HepG2 (cell line): ENCODE data around the gene TOP1. TPM values are rescaled to one million over a fixed set of nuclear protein-coding genes. Genes with fewer than 3 reads are reported as not detected.

ENCODE experiments used
- ATAC-seq: fragments of 200-7000 bp; cut with Tn5 transposase; 3 replicates; pipeline ENCODE4 v1.9.1; 2020; ENCODE audit warnings: mild to moderate bottlenecking, moderate library complexity
- BruUV-seq: library from RNA; stranded (reverse); fragments of 400-500 nt; replicated peaks from 2 replicates; lab custom pipeline; 2021; lab: Mats Ljungman, UMichigan
- CTCF ChIA-PET: fragments of 300-600 bp; formaldehyde crosslinking; extraction: SDS; loops from one replicate; lab custom pipeline; 2021; ENCODE audit warnings: low total read pairs, inconsistent platforms, low intra/inter-chr PET ratio; lab: Yijun Ruan, JAX
- POLR2A ChIA-PET: fragments of 350-600 bp; sonication (Branson Sonifier 250); formaldehyde crosslinking; loops from one replicate; lab custom pipeline; 2020; ENCODE audit warnings: antibody characterized with exemption, inconsistent platforms; lab: Yijun Ruan, JAX
- DNase-seq: peaks from one replicate; pipeline ENCODE4 v3.0.0-alpha.2; 2015; ENCODE audit warnings: low spot score
- FAIRE-seq: peaks from 3 replicates; lab custom pipeline; 2011; peaks lifted over from hg19 to GRCh38; lab: Jason Lieb, UNC
- H2AFZ ChIP-seq: one replicate; pipeline ENCODE4 v1.6.1; 2011; ENCODE audit warnings: low read length, inconsistent platforms
- H3K27ac ChIP-seq: fragments of 300-600 bp; 3 replicates; pipeline ENCODE4 v1.8.0; 2011; ENCODE audit warnings: mixed run types, mild to moderate bottlenecking, mixed read lengths, low read length, inconsistent platforms; ENCODE audit not compliant: insufficient read depth; ENCODE audit errors: extremely low read length
- H3K27me3 ChIP-seq, 2 experiments: fragments of 200-600 bp in 1 of 2; 2 replicates in 1 of 2; 3 replicates in 1 of 2; pipeline versions ENCODE4 v1.6.0 to v1.8.0; 2011; ENCODE audit warnings: low read length in 2 of 2, mild to moderate bottlenecking in 2 of 2, moderate library complexity in 2 of 2, inconsistent platforms in 1 of 2; ENCODE audit not compliant: insufficient read depth in 2 of 2, control insufficient read depth in 1 of 2
- H3K36me3 ChIP-seq, 2 experiments: fragments of 200-600 bp in 1 of 2; replicated peaks in 1 of 2; 2 replicates in 1 of 2; 3 replicates in 1 of 2; pipeline versions ENCODE4 v1.5.1 to v1.8.0; 2011; ENCODE audit warnings: low read length in 2 of 2, inconsistent platforms in 1 of 2; ENCODE audit not compliant: insufficient read depth in 2 of 2, control insufficient read depth in 1 of 2
- H3K4me1 ChIP-seq: 2 replicates; pipeline ENCODE4 v1.5.1; 2012; ENCODE audit warnings: low read length, inconsistent platforms; ENCODE audit not compliant: insufficient read depth
- H3K4me2 ChIP-seq: 2 replicates; pipeline ENCODE4 v1.6.0; 2011; ENCODE audit warnings: low read depth, low read length, inconsistent platforms
- H3K4me3 ChIP-seq, 3 experiments: fragments of 200-600 bp in 1 of 3; sonication (generic), shearing (Covaris generic) in 1 of 3; replicated peaks in 1 of 3; 2 replicates each; pipeline ENCODE4 v1.5.1; 2011 to 2016; ENCODE audit warnings: low read length in 3 of 3, inconsistent platforms in 2 of 3, low read depth in 2 of 3, mild to moderate bottlenecking in 2 of 3, control low read depth in 1 of 3, mixed read lengths in 1 of 3; ENCODE audit not compliant: insufficient read depth in 1 of 3
- H3K79me2 ChIP-seq: one replicate; pipeline ENCODE4 v1.6.1; 2011; ENCODE audit warnings: low read length, inconsistent platforms; ENCODE audit not compliant: insufficient read depth
- H3K9ac ChIP-seq: 2 replicates; pipeline ENCODE4 v1.6.0; 2011; ENCODE audit warnings: mild to moderate bottlenecking, low read depth, low read length, inconsistent platforms; ENCODE audit not compliant: insufficient read depth
- H3K9me3 ChIP-seq: 2 replicates; pipeline ENCODE4 v1.5.1; 2012; ENCODE audit warnings: mild to moderate bottlenecking, low read length
- H4K20me1 ChIP-seq: 2 replicates; pipeline ENCODE4 v1.6.0; 2011; ENCODE audit warnings: inconsistent platforms, mild to moderate bottlenecking, low read length, moderate library complexity; ENCODE audit not compliant: insufficient read depth
- RORA ChIP-seq: sonication (generic); formaldehyde crosslinking; IDR thresholded peaks from 2 replicates; pipeline ENCODE4 v1.5.0; 2020; ENCODE audit warnings: mild to moderate bottlenecking, missing genetic modification reagents, moderate library complexity
- SALL2 ChIP-seq: sonication (generic); formaldehyde crosslinking; IDR thresholded peaks from 2 replicates; pipeline ENCODE4 v1.8.1; 2023; ENCODE audit warnings: mild to moderate bottlenecking, missing genetic modification reagents, inconsistent platforms
- TAF1 ChIP-seq: sonication (generic); formaldehyde crosslinking; IDR thresholded peaks from 2 replicates; pipeline ENCODE4 v1.4.0; 2020; ENCODE audit warnings: missing genetic modification reagents
- ZFYVE20 ChIP-seq: sonication (generic); formaldehyde crosslinking; IDR thresholded peaks from 2 replicates; pipeline ENCODE4 v1.8.0; 2023; ENCODE audit warnings: low read depth, mild to moderate bottlenecking, moderate library complexity, missing genetic modification reagents, borderline replicate concordance
- ZNF318 ChIP-seq: sonication (generic); formaldehyde crosslinking; IDR thresholded peaks from 2 replicates; pipeline ENCODE4 v1.4.0; 2020; ENCODE audit warnings: mild to moderate bottlenecking, missing genetic modification reagents
- WGBS: methylation state at CpG from one replicate; pipeline ENCODE4 v1.1.6; 2017; ENCODE audit warnings: low lambda C conversion rate; 5-methylcytosine and 5-hydroxymethylcytosine counted together
- in situ Hi-C: cut with HindIII; loops from 2 replicates; pipeline ENCODE4 v1.10.0; 2017; ENCODE audit warnings: low pct_unique_long_range_greater_than_20kb; ENCODE audit not compliant: extremely low pct_ligation_motif_present
- intact Hi-C: fragments of 100-400 bp; cut with micrococcal nuclease; formaldehyde crosslinking; loops from one replicate; pipeline ENCODE4 v1.10.0; 2022; ENCODE audit not compliant: unreplicated experiment
- polyA plus RNA-seq, 8 experiments: library from polyadenylated mRNA; depleted of rRNA in 3 of 8; stranded (reverse) in 7 of 8; unstranded in 1 of 8; fragments of >200 nt; fragmentation: Illumina TruSeq in 4 of 8; extraction: Trizol in 4 of 8; gene quantifications; 2 replicates each; pipeline versions ENCODE4 v1.2.1 to v1.2.3, GENCODE V29; 2011 to 2016; ENCODE audit warnings: low read depth in 4 of 8, missing spikeins in 1 of 8, mixed read lengths in 1 of 8; ENCODE audit not compliant: insufficient read depth in 1 of 8
- total RNA-seq, 5 experiments: library from RNA; depleted of rRNA; stranded (reverse); fragments of >200 nt; fragmentation: Illumina TruSeq; extraction: Trizol; gene quantifications; 2 replicates each; pipeline ENCODE4 v1.2.3, GENCODE V29; 2016; ENCODE audit warnings: low read depth in 1 of 5
- TF ChIP-seq, protein P1 (sequence below): sonication (generic); formaldehyde crosslinking; IDR thresholded peaks from 2 replicates; pipeline ENCODE4 v1.4.0; 2020; ENCODE audit warnings: missing genetic modification reagents
- TF ChIP-seq, protein P2 (sequence below): sonication (generic); formaldehyde crosslinking; IDR thresholded peaks from 2 replicates; pipeline ENCODE4 v1.9.0; 2021; ENCODE audit warnings: missing genetic modification reagents, borderline replicate concordance

The TOP1 gene
- total and polyA plus RNA-seq, 2 of the 13 experiments (the other 11 are each of a cell fraction or from before 2014, with no cell fraction given): 10.2 to 19.4 TPM

- ChIA-PET POLR2A (interaction anchor here (0.7 kb wide), 1 partner anchor 103 kb away, joined by 3 read pairs; the partner anchor contains the start of gene TOP1), CTCF (interaction anchor here (0.6 kb wide), 1 partner anchor 458 kb away, joined by 3 read pairs; no protein-coding TSS in a partner anchor)
- Histone ChIP-seq H4K20me1 (no peaks in the 10 kb centered on the region), H2AFZ (no peak overlapping the region), H3K9ac (no peak overlapping the region), H3K9me3 (no peaks in the 10 kb centered on the region), H3K27ac (no peak overlapping the region), H3K4me3 (no peak overlapping the region), H3K4me1 (peaks cover 57% of the 10 kb centered on the region), H3K27me3 (no peaks in the 10 kb centered on the region), H3K79me2 (no peaks in the 10 kb centered on the region), H3K36me3 (no peaks in the 10 kb centered on the region), H3K4me2 (no peak overlapping the region)
- ATAC-seq: no peak
- no peak for DNase-seq
- 53% methylated on average over 5 of the region's 5 CpGs for WGBS
- FAIRE-seq: no peak
- intact Hi-C loops: no loop called here
- in situ Hi-C loops: loop anchor here (10.0 kb wide), 1 partner anchor 203 kb away; no protein-coding TSS in a partner anchor
- no TSS peak for BruUV-seq
- TF ChIP-seq TAF1 (CRISPR knock-in tag): no peak
- no peak for TF ChIP-seq SALL2 (CRISPR knock-in tag)
- TF ChIP-seq, protein P1, sequence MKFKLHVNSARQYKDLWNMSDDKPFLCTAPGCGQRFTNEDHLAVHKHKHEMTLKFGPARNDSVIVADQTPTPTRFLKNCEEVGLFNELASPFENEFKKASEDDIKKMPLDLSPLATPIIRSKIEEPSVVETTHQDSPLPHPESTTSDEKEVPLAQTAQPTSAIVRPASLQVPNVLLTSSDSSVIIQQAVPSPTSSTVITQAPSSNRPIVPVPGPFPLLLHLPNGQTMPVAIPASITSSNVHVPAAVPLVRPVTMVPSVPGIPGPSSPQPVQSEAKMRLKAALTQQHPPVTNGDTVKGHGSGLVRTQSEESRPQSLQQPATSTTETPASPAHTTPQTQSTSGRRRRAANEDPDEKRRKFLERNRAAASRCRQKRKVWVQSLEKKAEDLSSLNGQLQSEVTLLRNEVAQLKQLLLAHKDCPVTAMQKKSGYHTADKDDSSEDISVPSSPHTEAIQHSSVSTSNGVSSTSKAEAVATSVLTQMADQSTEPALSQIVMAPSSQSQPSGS (CRISPR knock-in tag): no peak
- no peak for TF ChIP-seq ZNF318 (CRISPR knock-in tag)
- TF ChIP-seq RORA (CRISPR knock-in tag): no peak
- no peak for TF ChIP-seq ZFYVE20 (CRISPR knock-in tag)
- TF ChIP-seq, protein P2, sequence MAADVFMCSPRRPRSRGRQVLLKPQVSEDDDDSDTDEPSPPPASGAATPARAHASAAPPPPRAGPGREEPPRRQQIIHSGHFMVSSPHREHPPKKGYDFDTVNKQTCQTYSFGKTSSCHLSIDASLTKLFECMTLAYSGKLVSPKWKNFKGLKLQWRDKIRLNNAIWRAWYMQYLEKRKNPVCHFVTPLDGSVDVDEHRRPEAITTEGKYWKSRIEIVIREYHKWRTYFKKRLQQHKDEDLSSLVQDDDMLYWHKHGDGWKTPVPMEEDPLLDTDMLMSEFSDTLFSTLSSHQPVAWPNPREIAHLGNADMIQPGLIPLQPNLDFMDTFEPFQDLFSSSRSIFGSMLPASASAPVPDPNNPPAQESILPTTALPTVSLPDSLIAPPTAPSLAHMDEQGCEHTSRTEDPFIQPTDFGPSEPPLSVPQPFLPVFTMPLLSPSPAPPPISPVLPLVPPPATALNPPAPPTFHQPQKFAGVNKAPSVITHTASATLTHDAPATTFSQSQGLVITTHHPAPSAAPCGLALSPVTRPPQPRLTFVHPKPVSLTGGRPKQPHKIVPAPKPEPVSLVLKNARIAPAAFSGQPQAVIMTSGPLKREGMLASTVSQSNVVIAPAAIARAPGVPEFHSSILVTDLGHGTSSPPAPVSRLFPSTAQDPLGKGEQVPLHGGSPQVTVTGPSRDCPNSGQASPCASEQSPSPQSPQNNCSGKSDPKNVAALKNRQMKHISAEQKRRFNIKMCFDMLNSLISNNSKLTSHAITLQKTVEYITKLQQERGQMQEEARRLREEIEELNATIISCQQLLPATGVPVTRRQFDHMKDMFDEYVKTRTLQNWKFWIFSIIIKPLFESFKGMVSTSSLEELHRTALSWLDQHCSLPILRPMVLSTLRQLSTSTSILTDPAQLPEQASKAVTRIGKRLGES: no peak
These were observed 103.2 kb downstream of the TOP1 start for GRCh38 chr20:41131594-41132387.
